SK-N-SH treated with all-trans-retinoic acid at 6 μM for 48 hours (cell line): ENCODE measurements around the gene FLT3LG.

ENCODE experiments used
- ATAC-seq: fragments of 200-7000 bp; cut with Tn5 transposase; 3 replicates; pipeline ENCODE4 v1.9.1; 2020; ENCODE audit warnings: mild to moderate bottlenecking, moderate library complexity
- ARNTL ChIP-seq: fragments of 450-650 bp; formaldehyde crosslinking; IDR thresholded peaks from 2 replicates; pipeline ENCODE4 v1.5.0; 2020; ENCODE audit warnings: low read depth, mild to moderate bottlenecking, moderate library complexity, borderline replicate concordance
- BACH2 ChIP-seq: fragments of 250-450 bp; sonication (Bioruptor Pico); IDR thresholded peaks from 2 replicates; pipeline ENCODE4 v1.9.0; 2021; ENCODE audit warnings: mild to moderate bottlenecking, borderline replicate concordance
- CSDC2 ChIP-seq: fragments of 250-450 bp; sonication (Bioruptor Pico); IDR thresholded peaks from 2 replicates; pipeline ENCODE4 v1.5.0; 2020; ENCODE audit warnings: mild to moderate bottlenecking, moderate library complexity
- ESRRG ChIP-seq: fragments of 250-450 bp; sonication (Bioruptor Pico); IDR thresholded peaks from 2 replicates; pipeline ENCODE4 v1.6.1; 2021; ENCODE audit warnings: mild to moderate bottlenecking
- GLIS3 ChIP-seq: fragments of 250-450 bp; sonication (Bioruptor Pico); IDR thresholded peaks from 2 replicates; pipeline ENCODE4 v1.5.0; 2020; ENCODE audit warnings: mild to moderate bottlenecking, moderate library complexity
- ISL1 ChIP-seq: fragments of 250-450 bp; sonication (Bioruptor Pico); IDR thresholded peaks from 2 replicates; pipeline ENCODE4 v2.1.2; 2022; ENCODE audit warnings: mild to moderate bottlenecking, moderate library complexity
- OSR1 ChIP-seq: fragments of 250-450 bp; sonication (Bioruptor Pico); IDR thresholded peaks from 2 replicates; pipeline ENCODE4 v1.8.0; 2022; ENCODE audit warnings: moderate library complexity, mild to moderate bottlenecking, inconsistent platforms
- PPARA ChIP-seq: fragments of 250-450 bp; sonication (Bioruptor Pico); IDR thresholded peaks from 2 replicates; pipeline ENCODE4 v1.5.0; 2020; ENCODE audit warnings: mild to moderate bottlenecking, borderline replicate concordance
- RARB ChIP-seq: fragments of 250-450 bp; sonication (Bioruptor Pico); IDR thresholded peaks from 2 replicates; pipeline ENCODE4 v1.8.0; 2021; ENCODE audit warnings: mild to moderate bottlenecking, moderate library complexity
- SNAI2 ChIP-seq: fragments of 250-450 bp; sonication (Bioruptor Pico); IDR thresholded peaks from 2 replicates; pipeline ENCODE4 v1.5.0; 2020; ENCODE audit warnings: mild to moderate bottlenecking, moderate library complexity
- TCF4 ChIP-seq: fragments of 250-450 bp; sonication (Bioruptor Pico); IDR thresholded peaks from 2 replicates; pipeline ENCODE4 v1.8.0; 2021; ENCODE audit warnings: mild to moderate bottlenecking, moderate library complexity, borderline replicate concordance
- ZC3H10 ChIP-seq: fragments of 250-450 bp; sonication (Bioruptor Pico); IDR thresholded peaks from 2 replicates; pipeline ENCODE4 v1.5.1; 2021; ENCODE audit warnings: mild to moderate bottlenecking, moderate library complexity
- ZFP3 ChIP-seq: fragments of 250-450 bp; sonication (Bioruptor Pico); IDR thresholded peaks from 2 replicates; pipeline ENCODE4 v1.5.0; 2020; ENCODE audit warnings: mild to moderate bottlenecking, moderate library complexity
- ZFP30 ChIP-seq: fragments of 450-650 bp; formaldehyde crosslinking; IDR thresholded peaks from 2 replicates; pipeline ENCODE4 v1.5.0; 2022; ENCODE audit warnings: mild to moderate bottlenecking, moderate library complexity
- ZNF565 ChIP-seq: fragments of 450-650 bp; formaldehyde crosslinking; conservative IDR thresholded peaks from 2 replicates; pipeline ENCODE4 v1.5.0; 2020; ENCODE audit warnings: low read depth, mild to moderate bottlenecking, moderate library complexity
- ZNF70 ChIP-seq: fragments of 450-650 bp; formaldehyde crosslinking; IDR thresholded peaks from 2 replicates; pipeline ENCODE4 v1.5.0; 2020; ENCODE audit warnings: mild to moderate bottlenecking, moderate library complexity
- ZNF8 ChIP-seq: fragments of 450-650 bp; formaldehyde crosslinking; IDR thresholded peaks from 2 replicates; pipeline ENCODE4 v1.5.0; 2020; ENCODE audit warnings: mild to moderate bottlenecking, moderate library complexity
- TF ChIP-seq, protein P1 (sequence below): fragments of 250-450 bp; sonication (Bioruptor Pico); IDR thresholded peaks from 2 replicates; pipeline ENCODE4 v1.5.1; 2020; ENCODE audit warnings: low read depth, mild to moderate bottlenecking, moderate library complexity
- TF ChIP-seq, protein P2 (sequence below): fragments of 250-450 bp; sonication (Bioruptor Pico); IDR thresholded peaks from 2 replicates; pipeline ENCODE4 v1.8.0; 2020; ENCODE audit warnings: mild to moderate bottlenecking, moderate library complexity, borderline replicate concordance
- TF ChIP-seq, protein P3 (sequence below): fragments of 250-450 bp; sonication (Bioruptor Pico); IDR thresholded peaks from 2 replicates; pipeline ENCODE4 v1.5.1; 2021; ENCODE audit warnings: mild to moderate bottlenecking, moderate library complexity
- TF ChIP-seq, protein P4 (sequence below): fragments of 250-450 bp; sonication (Bioruptor Pico); IDR thresholded peaks from 2 replicates; pipeline ENCODE4 v1.8.0; 2021; ENCODE audit warnings: low read depth, mild to moderate bottlenecking, moderate library complexity, borderline replicate concordance
- TF ChIP-seq, protein P5 (sequence below): fragments of 250-450 bp; sonication (Bioruptor Pico); IDR thresholded peaks from 2 replicates; pipeline ENCODE4 v1.5.0; 2020; ENCODE audit warnings: mild to moderate bottlenecking, moderate library complexity

FLT3LG gene

DNA sequence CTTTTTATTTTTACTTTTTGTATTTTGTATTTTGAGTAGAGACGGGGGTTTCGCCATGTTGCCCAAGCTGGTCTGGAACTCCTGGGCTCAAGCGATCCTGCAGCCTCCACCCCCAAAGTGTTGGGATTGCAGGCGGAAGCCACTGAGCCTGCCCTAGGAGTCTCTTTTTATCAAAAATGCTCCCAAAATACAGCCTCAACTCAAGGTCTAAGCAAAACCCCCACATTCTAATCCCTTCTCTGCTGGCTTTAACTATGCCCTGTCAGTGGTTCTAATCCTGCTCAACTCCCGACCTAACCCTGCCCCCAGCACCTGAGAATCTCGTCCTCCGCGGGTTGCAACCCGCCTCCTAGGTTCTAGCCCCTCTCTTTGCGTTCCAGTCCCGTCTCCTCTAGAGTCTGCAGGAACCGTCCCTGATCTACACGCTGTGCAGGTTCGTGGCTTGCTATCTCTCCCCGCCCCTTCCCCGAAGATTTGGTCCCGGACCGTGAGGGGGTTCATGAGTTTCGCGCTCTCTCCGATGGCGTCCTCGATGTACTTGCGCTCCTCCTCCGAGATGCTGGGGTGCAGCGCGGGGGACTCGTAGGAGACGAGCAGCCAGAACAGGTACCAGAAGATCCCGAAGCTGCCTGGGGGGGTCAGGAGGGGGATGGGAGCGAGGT, 40.6 kb upstream of the FLT3LG start:
- no peak for ATAC-seq

DNA sequence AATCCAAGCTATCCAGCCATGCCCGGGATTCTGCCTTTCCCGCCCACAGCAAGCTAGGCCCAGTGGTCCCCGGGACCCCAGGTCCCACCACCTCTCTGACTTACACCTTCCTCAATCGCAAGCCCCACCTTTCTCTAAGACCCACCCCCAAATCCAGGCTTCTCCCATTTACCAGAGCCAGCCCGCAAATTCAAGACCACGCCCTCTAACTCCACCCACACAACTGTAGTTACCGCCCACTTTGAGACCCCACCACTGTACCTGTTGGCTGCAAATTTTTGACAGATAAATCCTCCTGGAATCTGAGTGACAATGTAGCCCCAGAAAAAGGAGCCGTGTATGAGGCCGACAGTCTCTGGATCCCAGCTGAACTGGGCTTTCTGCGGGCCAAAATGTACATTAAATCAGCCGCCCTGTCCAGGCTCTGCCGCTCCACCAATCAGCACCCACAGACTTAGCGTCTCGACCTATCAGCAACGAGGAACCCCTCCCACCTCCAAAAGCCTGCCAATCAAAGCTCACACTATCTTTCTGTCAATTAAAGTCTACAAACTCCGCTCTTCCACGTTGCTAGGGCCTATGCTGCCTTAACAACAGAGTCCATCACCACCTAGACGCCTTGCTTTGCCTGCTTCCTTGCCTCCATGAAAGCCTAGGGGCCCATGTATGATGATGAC, 39.0 kb upstream of the FLT3LG start:
- peak; percentile 40 for ATAC-seq
- TF ChIP-seq ZFP30 (no peak), BACH2 (CRISPR knock-in tag) (no peak), CSDC2 (CRISPR knock-in tag) (no peak), ZNF70 (CRISPR knock-in tag) (no peak), ZC3H10 (CRISPR knock-in tag) (no peak), OSR1 (CRISPR knock-in tag) (no peak), PPARA (no peak), ZNF565 (CRISPR knock-in tag) (no peak), RARB (no peak), ZFP3 (no peak), ISL1 (CRISPR knock-in tag) (no peak)
- TF ChIP-seq, protein P1, sequence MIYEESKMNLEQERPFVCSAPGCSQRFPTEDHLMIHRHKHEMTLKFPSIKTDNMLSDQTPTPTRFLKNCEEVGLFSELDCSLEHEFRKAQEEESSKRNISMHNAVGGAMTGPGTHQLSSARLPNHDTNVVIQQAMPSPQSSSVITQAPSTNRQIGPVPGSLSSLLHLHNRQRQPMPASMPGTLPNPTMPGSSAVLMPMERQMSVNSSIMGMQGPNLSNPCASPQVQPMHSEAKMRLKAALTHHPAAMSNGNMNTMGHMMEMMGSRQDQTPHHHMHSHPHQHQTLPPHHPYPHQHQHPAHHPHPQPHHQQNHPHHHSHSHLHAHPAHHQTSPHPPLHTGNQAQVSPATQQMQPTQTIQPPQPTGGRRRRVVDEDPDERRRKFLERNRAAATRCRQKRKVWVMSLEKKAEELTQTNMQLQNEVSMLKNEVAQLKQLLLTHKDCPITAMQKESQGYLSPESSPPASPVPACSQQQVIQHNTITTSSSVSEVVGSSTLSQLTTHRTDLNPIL = no peak
- TF ChIP-seq, protein P2, sequence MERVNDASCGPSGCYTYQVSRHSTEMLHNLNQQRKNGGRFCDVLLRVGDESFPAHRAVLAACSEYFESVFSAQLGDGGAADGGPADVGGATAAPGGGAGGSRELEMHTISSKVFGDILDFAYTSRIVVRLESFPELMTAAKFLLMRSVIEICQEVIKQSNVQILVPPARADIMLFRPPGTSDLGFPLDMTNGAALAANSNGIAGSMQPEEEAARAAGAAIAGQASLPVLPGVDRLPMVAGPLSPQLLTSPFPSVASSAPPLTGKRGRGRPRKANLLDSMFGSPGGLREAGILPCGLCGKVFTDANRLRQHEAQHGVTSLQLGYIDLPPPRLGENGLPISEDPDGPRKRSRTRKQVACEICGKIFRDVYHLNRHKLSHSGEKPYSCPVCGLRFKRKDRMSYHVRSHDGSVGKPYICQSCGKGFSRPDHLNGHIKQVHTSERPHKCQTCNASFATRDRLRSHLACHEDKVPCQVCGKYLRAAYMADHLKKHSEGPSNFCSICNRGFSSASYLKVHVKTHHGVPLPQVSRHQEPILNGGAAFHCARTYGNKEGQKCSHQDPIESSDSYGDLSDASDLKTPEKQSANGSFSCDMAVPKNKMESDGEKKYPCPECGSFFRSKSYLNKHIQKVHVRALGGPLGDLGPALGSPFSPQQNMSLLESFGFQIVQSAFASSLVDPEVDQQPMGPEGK (CRISPR knock-in tag) = no peak
- TF ChIP-seq, protein P3, sequence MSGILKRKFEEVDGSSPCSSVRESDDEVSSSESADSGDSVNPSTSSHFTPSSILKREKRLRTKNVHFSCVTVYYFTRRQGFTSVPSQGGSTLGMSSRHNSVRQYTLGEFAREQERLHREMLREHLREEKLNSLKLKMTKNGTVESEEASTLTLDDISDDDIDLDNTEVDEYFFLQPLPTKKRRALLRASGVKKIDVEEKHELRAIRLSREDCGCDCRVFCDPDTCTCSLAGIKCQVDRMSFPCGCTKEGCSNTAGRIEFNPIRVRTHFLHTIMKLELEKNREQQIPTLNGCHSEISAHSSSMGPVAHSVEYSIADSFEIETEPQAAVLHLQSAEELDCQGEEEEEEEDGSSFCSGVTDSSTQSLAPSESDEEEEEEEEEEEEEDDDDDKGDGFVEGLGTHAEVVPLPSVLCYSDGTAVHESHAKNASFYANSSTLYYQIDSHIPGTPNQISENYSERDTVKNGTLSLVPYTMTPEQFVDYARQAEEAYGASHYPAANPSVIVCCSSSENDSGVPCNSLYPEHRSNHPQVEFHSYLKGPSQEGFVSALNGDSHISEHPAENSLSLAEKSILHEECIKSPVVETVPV (CRISPR knock-in tag) = no peak

More for the DNA sequence above, 40.6 kb upstream of the FLT3LG start:
- TF ChIP-seq, protein P3 (CRISPR knock-in tag) = no peak
- no peak for TF ChIP-seq PPARA
- no peak for TF ChIP-seq ZNF70 (CRISPR knock-in tag)
- no peak for TF ChIP-seq SNAI2 (CRISPR knock-in tag)
- no peak for TF ChIP-seq ZFP30
- no peak for TF ChIP-seq GLIS3 (CRISPR knock-in tag)
- TF ChIP-seq, protein P4, sequence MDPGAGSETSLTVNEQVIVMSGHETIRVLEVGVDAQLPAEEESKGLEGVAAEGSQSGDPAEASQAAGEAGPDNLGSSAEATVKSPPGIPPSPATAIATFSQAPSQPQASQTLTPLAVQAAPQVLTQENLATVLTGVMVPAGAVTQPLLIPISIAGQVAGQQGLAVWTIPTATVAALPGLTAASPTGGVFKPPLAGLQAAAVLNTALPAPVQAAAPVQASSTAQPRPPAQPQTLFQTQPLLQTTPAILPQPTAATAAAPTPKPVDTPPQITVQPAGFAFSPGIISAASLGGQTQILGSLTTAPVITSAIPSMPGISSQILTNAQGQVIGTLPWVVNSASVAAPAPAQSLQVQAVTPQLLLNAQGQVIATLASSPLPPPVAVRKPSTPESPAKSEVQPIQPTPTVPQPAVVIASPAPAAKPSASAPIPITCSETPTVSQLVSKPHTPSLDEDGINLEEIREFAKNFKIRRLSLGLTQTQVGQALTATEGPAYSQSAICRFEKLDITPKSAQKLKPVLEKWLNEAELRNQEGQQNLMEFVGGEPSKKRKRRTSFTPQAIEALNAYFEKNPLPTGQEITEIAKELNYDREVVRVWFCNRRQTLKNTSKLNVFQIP = no peak
- TF ChIP-seq RARB = no peak
- TF ChIP-seq ZNF565 (CRISPR knock-in tag) = no peak
- TF ChIP-seq, protein P1 = no peak
- TF ChIP-seq ESRRG (CRISPR knock-in tag) = no peak
- no peak for TF ChIP-seq ARNTL (CRISPR knock-in tag)
- no peak for TF ChIP-seq OSR1 (CRISPR knock-in tag)
- TF ChIP-seq, protein P5, sequence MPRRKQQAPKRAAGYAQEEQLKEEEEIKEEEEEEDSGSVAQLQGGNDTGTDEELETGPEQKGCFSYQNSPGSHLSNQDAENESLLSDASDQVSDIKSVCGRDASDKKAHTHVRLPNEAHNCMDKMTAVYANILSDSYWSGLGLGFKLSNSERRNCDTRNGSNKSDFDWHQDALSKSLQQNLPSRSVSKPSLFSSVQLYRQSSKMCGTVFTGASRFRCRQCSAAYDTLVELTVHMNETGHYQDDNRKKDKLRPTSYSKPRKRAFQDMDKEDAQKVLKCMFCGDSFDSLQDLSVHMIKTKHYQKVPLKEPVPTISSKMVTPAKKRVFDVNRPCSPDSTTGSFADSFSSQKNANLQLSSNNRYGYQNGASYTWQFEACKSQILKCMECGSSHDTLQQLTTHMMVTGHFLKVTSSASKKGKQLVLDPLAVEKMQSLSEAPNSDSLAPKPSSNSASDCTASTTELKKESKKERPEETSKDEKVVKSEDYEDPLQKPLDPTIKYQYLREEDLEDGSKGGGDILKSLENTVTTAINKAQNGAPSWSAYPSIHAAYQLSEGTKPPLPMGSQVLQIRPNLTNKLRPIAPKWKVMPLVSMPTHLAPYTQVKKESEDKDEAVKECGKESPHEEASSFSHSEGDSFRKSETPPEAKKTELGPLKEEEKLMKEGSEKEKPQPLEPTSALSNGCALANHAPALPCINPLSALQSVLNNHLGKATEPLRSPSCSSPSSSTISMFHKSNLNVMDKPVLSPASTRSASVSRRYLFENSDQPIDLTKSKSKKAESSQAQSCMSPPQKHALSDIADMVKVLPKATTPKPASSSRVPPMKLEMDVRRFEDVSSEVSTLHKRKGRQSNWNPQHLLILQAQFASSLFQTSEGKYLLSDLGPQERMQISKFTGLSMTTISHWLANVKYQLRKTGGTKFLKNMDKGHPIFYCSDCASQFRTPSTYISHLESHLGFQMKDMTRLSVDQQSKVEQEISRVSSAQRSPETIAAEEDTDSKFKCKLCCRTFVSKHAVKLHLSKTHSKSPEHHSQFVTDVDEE (CRISPR knock-in tag) = no peak
- TF ChIP-seq TCF4 = no peak
- TF ChIP-seq ZNF8 = no peak
- TF ChIP-seq ZC3H10 (CRISPR knock-in tag) = no peak
